Stomach (tissue), 9 donors: Measurements from ENCODE around the gene ABCC9. TPM values are rescaled to one million over a fixed set of nuclear protein-coding genes. Genes with fewer than 3 reads are reported as not detected.

Experiments
- DNase-seq, 2 donors: peaks; one replicate each; pipeline versions ENCODE4 v3.0.0 to v3.0.0-alpha.2; 2013 to 2019
- H3K27ac ChIP-seq, 5 donors: fragments of 200-600 bp in 4 of 5; sonication (generic) in 4 of 5; one replicate each; pipeline ENCODE4 v1.5.1; 2013 to 2019; ENCODE audit warnings: mild to moderate bottlenecking in 1 of 5, moderate library complexity in 1 of 5
- H3K27me3 ChIP-seq, 3 donors: fragments of 200-600 bp; sonication (generic); one replicate each; pipeline ENCODE4 v1.5.1; 2017 to 2019; ENCODE audit warnings: mixed run types in 1 of 3
- H3K36me3 ChIP-seq, 4 donors: fragments of 200-600 bp; sonication (generic); 1 replicate in 3 of 4; 2 replicates in 1 of 4; pipeline ENCODE4 v1.5.1; 2016 to 2019
- H3K4me1 ChIP-seq, 4 donors: fragments of 200-600 bp; sonication (generic); one replicate each; pipeline ENCODE4 v1.5.1; 2016 to 2019
- H3K4me3 ChIP-seq, 4 donors: fragments of 200-600 bp; sonication (generic) in 3 of 4; one replicate each; pipeline ENCODE4 v1.5.1; 2016 to 2019; ENCODE audit warnings: mild to moderate bottlenecking in 1 of 4
- H3K9me3 ChIP-seq, 4 donors: fragments of 200-600 bp; sonication (generic); one replicate each; pipeline ENCODE4 v1.5.1; 2016 to 2019
- EP300 ChIP-seq: sonication (generic); formaldehyde crosslinking; IDR thresholded peaks from one replicate; pipeline ENCODE4 v1.6.1; 2017; ENCODE audit warnings: antibody characterized with exemption
- POLR2A ChIP-seq, 4 donors: fragments of 450-650 bp; IDR thresholded peaks; one replicate each; pipeline ENCODE4 v1.6.1; 2016; ENCODE audit warnings: antibody characterized with exemption in 4 of 4, control low read depth in 2 of 4, mild to moderate bottlenecking in 1 of 4, moderate library complexity in 1 of 4
- POLR2AphosphoS5 ChIP-seq, 3 donors: sonication (generic); formaldehyde crosslinking; IDR thresholded peaks; one replicate each; pipeline ENCODE4 v1.6.1; 2016; ENCODE audit warnings: antibody characterized with exemption in 3 of 3
- whole genome bisulfite sequencing, 5 donors: extraction: QIAGEN DNeasy Blood & Tissue Kit in 3 of 5; methylation state at CpG; one replicate each; pipeline versions ENCODE4 v1.1.5 to v1.1.7; 2013 to 2018; 5-methylcytosine and 5-hydroxymethylcytosine counted together
- intact Hi-C: fragments of 100-400 bp; cut with DNase I; formaldehyde crosslinking; loops from one replicate; pipeline ENCODE4 v1.15.1; 2023; ENCODE audit warnings: low total_unique reads
- polyA plus RNA-seq, 3 donors: library from polyadenylated mRNA; stranded (reverse); fragments of 200-250 nt; gene quantifications; one replicate each; pipeline ENCODE4 v1.2.3, GENCODE V29; 2013
- total RNA-seq, 5 donors: library from RNA; depleted of rRNA; stranded (reverse); fragments of >200 nt; gene quantifications; one replicate each; pipeline versions ENCODE4 v1.1.0 to v1.2.3, GENCODE V29; 2014 to 2016
- TF ChIP-seq, protein P1 (sequence below), 7 experiments: fragments of 450-650 bp in 4 of 7; fragments of 200-600 bp in 3 of 7; sonication (generic) in 3 of 7; IDR thresholded peaks; one replicate each; pipeline ENCODE4 v1.5.1; 2016 to 2019; ENCODE audit warnings: antibody characterized with exemption in 7 of 7, control low read depth in 2 of 7, mild to moderate bottlenecking in 1 of 7
- donor health status: healthy with polysubstance abuse.
- donor health status: Bipolar disorder and iron deficiency.
- donor health status: healthy.

Gene ABCC9
- total and polyA plus RNA-seq, 8 donors = 1.2 to 60.1 (median 10.4) TPM

GRCh38 chr12:21764065-21764464 lies 177.2 kb downstream of the ABCC9 start:
- Histone ChIP-seq H3K4me3 (no peak overlapping the region), H3K27ac (peak overlapping the region in 2 of 5 donors; percentile 28 to 46), H3K4me1 (peaks cover 0 to 14% (median 3%) of the 10 kb centered on the region in 4 donors), H3K9me3 (no peaks in the 10 kb centered on the region), H3K36me3 (peaks cover 0 to 17% (median 8%) of the 10 kb centered on the region in 4 donors), H3K27me3 (no peaks in the 10 kb centered on the region)
- TF ChIP-seq POLR2A (IDR thresholded peaks at IDR 0.05) (no peak), EP300 (no peak), POLR2AphosphoS5 (IDR thresholded peaks at IDR 0.05) (no peak)
- TF ChIP-seq, protein P1, sequence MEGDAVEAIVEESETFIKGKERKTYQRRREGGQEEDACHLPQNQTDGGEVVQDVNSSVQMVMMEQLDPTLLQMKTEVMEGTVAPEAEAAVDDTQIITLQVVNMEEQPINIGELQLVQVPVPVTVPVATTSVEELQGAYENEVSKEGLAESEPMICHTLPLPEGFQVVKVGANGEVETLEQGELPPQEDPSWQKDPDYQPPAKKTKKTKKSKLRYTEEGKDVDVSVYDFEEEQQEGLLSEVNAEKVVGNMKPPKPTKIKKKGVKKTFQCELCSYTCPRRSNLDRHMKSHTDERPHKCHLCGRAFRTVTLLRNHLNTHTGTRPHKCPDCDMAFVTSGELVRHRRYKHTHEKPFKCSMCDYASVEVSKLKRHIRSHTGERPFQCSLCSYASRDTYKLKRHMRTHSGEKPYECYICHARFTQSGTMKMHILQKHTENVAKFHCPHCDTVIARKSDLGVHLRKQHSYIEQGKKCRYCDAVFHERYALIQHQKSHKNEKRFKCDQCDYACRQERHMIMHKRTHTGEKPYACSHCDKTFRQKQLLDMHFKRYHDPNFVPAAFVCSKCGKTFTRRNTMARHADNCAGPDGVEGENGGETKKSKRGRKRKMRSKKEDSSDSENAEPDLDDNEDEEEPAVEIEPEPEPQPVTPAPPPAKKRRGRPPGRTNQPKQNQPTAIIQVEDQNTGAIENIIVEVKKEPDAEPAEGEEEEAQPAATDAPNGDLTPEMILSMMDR (IDR thresholded peaks at IDR 0.05) = no peak
- intact Hi-C loops = no loop called here
- DNase-seq = no peak
- WGBS, 5 donors = 42 to 70% (median 55%) methylated on average over 2 of the region's 2 CpGs

DNA sequence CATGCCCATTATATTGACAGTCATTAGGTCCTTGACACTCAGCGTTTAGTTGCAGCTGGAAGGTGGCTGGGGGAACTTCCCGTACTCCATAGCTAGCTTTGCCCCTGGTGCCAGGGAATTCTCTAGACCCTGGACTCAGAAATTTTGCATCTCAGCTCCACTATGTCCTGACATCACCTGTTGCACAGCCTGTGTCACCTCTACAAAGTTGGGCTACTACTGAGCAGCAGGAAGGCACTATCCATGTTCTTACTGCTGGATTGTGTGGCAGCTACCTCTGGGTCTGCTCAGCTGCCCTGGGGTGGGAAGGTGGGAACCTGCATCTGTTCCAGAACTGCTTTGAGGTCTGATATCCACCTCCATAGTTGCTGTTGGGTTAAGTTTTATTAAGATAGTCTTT lies 177.7 kb downstream of the ABCC9 start:
- intact Hi-C loops = no loop called here
- no peaks in the 10 kb centered on the region for H3K27me3 ChIP-seq
- H3K4me3 ChIP-seq = no peak overlapping the region
- TF ChIP-seq, protein P1 (IDR thresholded peaks at IDR 0.05) = no peak
- TF ChIP-seq POLR2A (IDR thresholded peaks at IDR 0.05) (no peak), EP300 (no peak), POLR2AphosphoS5 (IDR thresholded peaks at IDR 0.05) (no peak)
- peaks cover 0 to 14% (median 3%) of the 10 kb centered on the region in 4 donors for H3K4me1 ChIP-seq
- no peaks in the 10 kb centered on the region for H3K9me3 ChIP-seq
- peaks cover 0 to 16% (median 8%) of the 10 kb centered on the region in 4 donors for H3K36me3 ChIP-seq
- DNase-seq = no peak
- 79 to 90% (median 89%) methylated on average over 2 of the region's 2 CpGs for WGBS, 5 donors
- peak overlapping the region in 2 of 5 donors; percentile 28 to 46 for H3K27ac ChIP-seq

DNA sequence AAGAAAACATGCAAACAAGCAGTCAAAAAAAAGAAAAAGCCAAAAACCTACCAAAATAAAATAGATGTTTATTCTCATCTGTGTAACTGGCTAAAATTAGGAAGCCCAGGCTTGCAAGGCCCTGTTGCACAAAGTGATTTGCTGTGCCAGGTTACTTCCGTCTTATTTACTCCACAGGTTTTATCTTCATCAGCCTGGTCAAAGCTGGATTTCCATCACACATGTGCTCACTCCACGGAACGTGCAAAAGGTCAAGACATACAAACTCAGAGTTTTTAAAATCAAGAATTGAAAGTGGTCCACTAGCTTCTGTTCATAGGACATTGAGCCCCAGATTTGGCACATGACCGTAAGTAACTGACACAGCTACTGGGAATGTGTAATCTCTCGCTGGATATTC lies 181.5 kb downstream of the ABCC9 start:
- intact Hi-C loops = no loop called here
- WGBS, 5 donors = 57 to 80% (median 62%) methylated on average over 5 of the region's 5 CpGs
- TF ChIP-seq EP300 = no peak
- TF ChIP-seq, protein P1 (IDR thresholded peaks at IDR 0.05) = no peak
- Histone ChIP-seq H3K27me3 (no peaks in the 10 kb centered on the region), H3K4me3 (no peak overlapping the region), H3K4me1 (peaks cover 0 to 21% (median 9%) of the 10 kb centered on the region in 4 donors), H3K27ac (no peak overlapping the region), H3K36me3 (no peaks in the 10 kb centered on the region), H3K9me3 (no peaks in the 10 kb centered on the region)
- DNase-seq = no peak

- H3K4me1 ChIP-seq = peaks cover 0 to 12% (median 6%) of the 10 kb centered on the region in 4 donors
Measured at GRCh38 chr12:21757735-21758134, 183.5 kb downstream of the ABCC9 start.

More at GRCh38 chr12:21757735-21758134, 183.5 kb downstream of the ABCC9 start:
- no peak for DNase-seq
- intact Hi-C loops = no loop called here
- 52 to 73% (median 64%) methylated on average over 2 of the region's 2 CpGs for WGBS, 5 donors
- Histone ChIP-seq H3K27ac (no peak overlapping the region), H3K27me3 (no peaks in the 10 kb centered on the region), H3K4me3 (no peak overlapping the region), H3K9me3 (no peaks in the 10 kb centered on the region), H3K36me3 (no peaks in the 10 kb centered on the region)
- TF ChIP-seq, protein P1 (IDR thresholded peaks at IDR 0.05) = no peak
- TF ChIP-seq POLR2AphosphoS5 (IDR thresholded peaks at IDR 0.05) (no peak), EP300 (no peak), POLR2A (IDR thresholded peaks at IDR 0.05) (no peak)
